Activated T-helper 1 cell treated with Interleukin-2 at 50 U/mL for 16 hours (primary cell): Measurements from ENCODE around the gene SERPINH1.

Source experiments
- DNase-seq: peaks from one replicate; pipeline ENCODE4 v3.0.0-alpha.2; 2020; ENCODE audit warnings: low read depth

SERPINH1 gene

GRCh38 chr11:75598264-75598663 lies 36.2 kb downstream of the SERPINH1 start:
- DNase-seq: no peak

GRCh38 chr11:75598900-75599299 lies 36.8 kb downstream of the SERPINH1 start:
- DNase-seq: no peak

GRCh38 chr11:75600356-75600755 lies 38.3 kb downstream of the SERPINH1 start:
- DNase-seq: no peak

- DNase-seq: no peak
Measured at GRCh38 chr11:75601494-75601893, 39.4 kb downstream of the SERPINH1 start.

- DNase-seq: no peak
Measured at GRCh38 chr11:75602951-75603350, 40.9 kb downstream of the SERPINH1 start.

- no peak for DNase-seq
Measured at GRCh38 chr11:75603791-75604736, 42.0 kb downstream of the SERPINH1 start.

- no peak for DNase-seq
Measured at GRCh38 chr11:75606099-75606498, 44.0 kb downstream of the SERPINH1 start.

- DNase-seq: no peak
Measured at GRCh38 chr11:75611823-75612222, 49.8 kb downstream of the SERPINH1 start.

- no peak for DNase-seq
Measured at GRCh38 chr11:75615751-75616150, 53.7 kb downstream of the SERPINH1 start.

GRCh38 chr11:75616281-75616680 lies 54.2 kb downstream of the SERPINH1 start:
- DNase-seq: no peak
